Measurements from ENCODE around the gene DDX47.
"Not testable (repeated sequence)": the region's sequence is repeated elsewhere in the genome, so short reads cannot be mapped to it uniquely, and the experiment has no call there.

The DDX47 gene

GRCh38 chr12:12837025-12837812, 24.1 kb downstream of the DDX47 start:
- peak overlapping the region in 1 of 2 donors; percentile 8 for H3K27ac ChIP-seq
- peak; percentile 76 for DNase-seq (ENCODE audit: low spot score)
- H3K4me3 ChIP-seq = no peak overlapping the region
- peak; percentile 24 for TF ChIP-seq CTCF (IDR thresholded peaks at IDR 0.05)

GRCh38 chr12:12837813-12838153, 24.6 kb downstream of the DDX47 start:
- Histone ChIP-seq H3K4me3 (no peak overlapping the region), H3K27ac (no peak overlapping the region)
- TF ChIP-seq CTCF (IDR thresholded peaks at IDR 0.05) = no peak
- no peak for DNase-seq (ENCODE audit: low spot score)

- DNase-seq (ENCODE audit: low spot score) = no peak
- no peak for TF ChIP-seq CTCF (IDR thresholded peaks at IDR 0.05)
- Histone ChIP-seq H3K4me3 (no peak overlapping the region), H3K27ac (no peak overlapping the region)
Observed at GRCh38 chr12:12839003-12839395, 25.9 kb downstream of the DDX47 start.

- not testable (repeated sequence) for H3K4me3 ChIP-seq; H3K27ac ChIP-seq; DNase-seq (ENCODE audit: low spot score)
Observed at GRCh38 chr12:12839439-12839838, 26.3 kb downstream of the DDX47 start.

- H3K27ac ChIP-seq = no peak overlapping the region
- peak; percentile 73 for DNase-seq (ENCODE audit: low spot score)
- no peak for TF ChIP-seq CTCF (IDR thresholded peaks at IDR 0.05)
- no peak overlapping the region for H3K4me3 ChIP-seq
Observed at GRCh38 chr12:12839873-12840579, 26.9 kb downstream of the DDX47 start.

GRCh38 chr12:12840580-12840899, 27.4 kb downstream of the DDX47 start:
- no peak overlapping the region for H3K27ac ChIP-seq
- no peak for TF ChIP-seq CTCF (IDR thresholded peaks at IDR 0.05)
- no peak overlapping the region for H3K4me3 ChIP-seq
- DNase-seq (ENCODE audit: low spot score) = no peak

- not testable (repeated sequence) for DNase-seq (ENCODE audit: low spot score); H3K27ac ChIP-seq
Observed at GRCh38 chr12:12841428-12841827, 28.3 kb downstream of the DDX47 start.

GRCh38 chr12:12845794-12846243, 32.7 kb downstream of the DDX47 start:
- TF ChIP-seq CTCF (IDR thresholded peaks at IDR 0.05) = no peak
- H3K4me3 ChIP-seq = no peak overlapping the region
- DNase-seq (ENCODE audit: low spot score) = no peak
- H3K27ac ChIP-seq = no peak overlapping the region

More at GRCh38 chr12:12841428-12841827, 28.3 kb downstream of the DDX47 start:
- H3K4me3 ChIP-seq = not testable (repeated sequence)

GRCh38 chr12:12846780-12847179, 33.6 kb downstream of the DDX47 start:
- H3K4me3 ChIP-seq; DNase-seq (ENCODE audit: low spot score); H3K27ac ChIP-seq: not testable (repeated sequence)
